GM23338 (cell line): Measurements from ENCODE around the gene RNF112. TPM values are rescaled to one million over a fixed set of nuclear protein-coding genes. Genes with fewer than 3 reads are reported as not detected.
A peak's percentile ranks its signal among the peaks of the same experiment; 100 is the strongest.

Experiments used
- ATAC-seq: fragments of 200-7000 bp; cut with Tn5 transposase; 3 replicates; pipeline ENCODE4 v1.9.1; 2020
- DNase-seq: peaks from one replicate; pipeline ENCODE4 v3.0.0-alpha.2; 2015; ENCODE audit warnings: low spot score
- H2AFZ ChIP-seq: fragments of 200-600 bp; sonication (generic); 2 replicates; pipeline ENCODE4 v1.8.0; 2016; ENCODE audit warnings: antibody characterized with exemption, mild to moderate bottlenecking, moderate library complexity
- H3F3A ChIP-seq: fragments of 200-600 bp; sonication (generic); replicated peaks from 2 replicates; pipeline ENCODE4 v1.8.0; 2017; ENCODE audit warnings: antibody characterized with exemption, mixed run types, low read depth
- H3K27ac ChIP-seq: fragments of 200-600 bp; sonication (generic); 2 replicates; pipeline ENCODE4 v1.6.1; 2016; ENCODE audit warnings: low read depth
- H3K27me3 ChIP-seq: fragments of 200-600 bp; sonication (generic); 2 replicates; pipeline ENCODE4 v1.8.0; 2016; ENCODE audit warnings: mild to moderate bottlenecking, mixed run types, moderate library complexity; ENCODE audit not compliant: insufficient read depth
- H3K36me3 ChIP-seq: fragments of 200-600 bp; sonication (generic); 2 replicates; pipeline ENCODE4 v1.8.0; 2016; ENCODE audit warnings: mild to moderate bottlenecking; ENCODE audit not compliant: insufficient read depth
- H3K4me1 ChIP-seq: fragments of 200-600 bp; sonication (generic); 2 replicates; pipeline ENCODE4 v1.8.0; 2016; ENCODE audit warnings: mild to moderate bottlenecking, moderate library complexity; ENCODE audit not compliant: insufficient read depth
- H3K4me2 ChIP-seq: fragments of 200-600 bp; sonication (generic); 2 replicates; pipeline ENCODE4 v1.7.1; 2017; ENCODE audit warnings: mixed run types
- H3K4me3 ChIP-seq: fragments of 200-600 bp; sonication (generic); 2 replicates; pipeline ENCODE4 v1.6.1; 2016; ENCODE audit warnings: mixed run types
- H3K79me2 ChIP-seq: fragments of 200-600 bp; sonication (generic); replicated peaks from 2 replicates; pipeline ENCODE4 v1.8.0; 2017; ENCODE audit warnings: mild to moderate bottlenecking; ENCODE audit not compliant: insufficient read depth
- H3K9me2 ChIP-seq: fragments of 200-600 bp; sonication (generic); 2 replicates; pipeline ENCODE4 v1.8.0; 2017; ENCODE audit not compliant: insufficient read depth
- H4K20me1 ChIP-seq: fragments of 200-600 bp; sonication (generic); replicated peaks from 2 replicates; pipeline ENCODE4 v1.8.0; 2017; ENCODE audit warnings: mild to moderate bottlenecking; ENCODE audit not compliant: insufficient read depth
- H3K27ac Mint-ChIP-seq: 2 replicates; pipeline ENCODE4 v1.8.0; 2020; ENCODE audit warnings: inconsistent platforms, mild to moderate bottlenecking, moderate library complexity, mixed read lengths
- H3K27me3 Mint-ChIP-seq: 3 replicates; pipeline ENCODE4 v1.8.0; 2022; ENCODE audit warnings: low read depth, mild to moderate bottlenecking, moderate library complexity, mixed read lengths, inconsistent platforms; ENCODE audit not compliant: insufficient read depth, poor library complexity
- H3K36me3 Mint-ChIP-seq: 3 replicates; pipeline ENCODE4 v1.8.0; 2021; ENCODE audit warnings: low read depth, mild to moderate bottlenecking, inconsistent platforms, moderate library complexity, mixed read lengths
- H3K4me1 Mint-ChIP-seq: 3 replicates; pipeline ENCODE4 v1.8.0; 2020; ENCODE audit warnings: mild to moderate bottlenecking, inconsistent platforms, mixed read lengths
- H3K4me3 Mint-ChIP-seq: 3 replicates; pipeline ENCODE4 v1.8.0; 2021; ENCODE audit warnings: moderate library complexity, mild to moderate bottlenecking, inconsistent platforms, mixed read lengths
- H3K9me3 Mint-ChIP-seq: 3 replicates; pipeline ENCODE4 v1.8.0; 2020; ENCODE audit warnings: moderate library complexity, mild to moderate bottlenecking, inconsistent platforms, mixed read lengths
- CREB1 ChIP-seq: fragments of 250-450 bp; sonication (Bioruptor Pico); IDR thresholded peaks from 2 replicates; pipeline ENCODE4 v1.5.0; 2020; ENCODE audit warnings: low read depth, mild to moderate bottlenecking, moderate library complexity
- EZH2 ChIP-seq: fragments of 200-600 bp; sonication (generic); IDR thresholded peaks from one replicate; pipeline ENCODE4 v1.8.0; 2017; ENCODE audit warnings: antibody characterized with exemption, mild to moderate bottlenecking, low read depth; ENCODE audit not compliant: unreplicated experiment
- EZH2phosphoT487 ChIP-seq: fragments of 200-600 bp; sonication (generic); IDR thresholded peaks from one replicate; pipeline ENCODE4 v1.8.1; 2018; ENCODE audit warnings: antibody characterized with exemption; ENCODE audit not compliant: unreplicated experiment
- JUNB ChIP-seq: IDR thresholded peaks from one replicate; pipeline ENCODE4 v1.6.1; 2016; ENCODE audit warnings: antibody characterized with exemption; ENCODE audit not compliant: unreplicated experiment
- NANOG ChIP-seq: IDR thresholded peaks from 2 replicates; pipeline ENCODE4 v1.6.1; 2016; ENCODE audit warnings: antibody characterized with exemption, borderline replicate concordance
- POLR2AphosphoS5 ChIP-seq: IDR thresholded peaks from 2 replicates; pipeline ENCODE4 v1.6.1; 2016; ENCODE audit warnings: antibody characterized with exemption, low read depth
- STAT1 ChIP-seq: IDR thresholded peaks from one replicate; pipeline ENCODE4 v1.6.1; 2016; ENCODE audit warnings: antibody characterized with exemption; ENCODE audit not compliant: unreplicated experiment
- ZNF114 ChIP-seq: fragments of 250-450 bp; sonication (Bioruptor Pico); IDR thresholded peaks from 2 replicates; pipeline ENCODE4 v1.5.0; 2020; ENCODE audit warnings: mild to moderate bottlenecking, moderate library complexity
- ZNF331 ChIP-seq: fragments of 250-450 bp; sonication (Bioruptor Pico); IDR thresholded peaks from 2 replicates; pipeline ENCODE4 v1.5.0; 2020; ENCODE audit warnings: low read depth, mild to moderate bottlenecking, moderate library complexity
- polyA plus RNA-seq: library from polyadenylated mRNA; unstranded; fragments of >200 nt; fragmentation: Nextera tagmentation; extraction: Ambion mirVana; gene quantifications from 2 replicates; pipeline ENCODE4 v1.2.1, GENCODE V29; 2016
- total RNA-seq: library from RNA; depleted of rRNA; stranded (reverse); fragments of >200 nt; shearing (Covaris generic); gene quantifications from 2 replicates; pipeline ENCODE4 v1.2.3, GENCODE V29; 2014
- TF ChIP-seq, protein P1 (sequence below): IDR thresholded peaks from one replicate; pipeline ENCODE4 v1.6.1; 2018; ENCODE audit warnings: antibody characterized with exemption; ENCODE audit not compliant: unreplicated experiment
- TF ChIP-seq, protein P2 (sequence below): IDR thresholded peaks from 2 replicates; pipeline ENCODE4 v1.6.1; 2016; ENCODE audit warnings: antibody characterized with exemption
- TF ChIP-seq, protein P3 (sequence below): fragments of 250-450 bp; sonication (Bioruptor Pico); IDR thresholded peaks from 2 replicates; pipeline ENCODE4 v1.5.0; 2020; ENCODE audit warnings: mild to moderate bottlenecking, moderate library complexity
- TF ChIP-seq, protein P4 (sequence below), 2 experiments: fragments of 200-600 bp in 1 of 2; sonication (generic) in 1 of 2; conservative IDR thresholded peaks; 2 replicates each; pipeline versions ENCODE4 v1.5.1 to v1.6.1; 2016 to 2017; ENCODE audit warnings: antibody characterized with exemption in 2 of 2, low read depth in 2 of 2, mild to moderate bottlenecking in 2 of 2, moderate library complexity in 1 of 2

The RNF112 gene
- total and polyA plus RNA-seq, 2 experiments from 2014 or later, result 0.42 to 4.1 TPM

DNA sequence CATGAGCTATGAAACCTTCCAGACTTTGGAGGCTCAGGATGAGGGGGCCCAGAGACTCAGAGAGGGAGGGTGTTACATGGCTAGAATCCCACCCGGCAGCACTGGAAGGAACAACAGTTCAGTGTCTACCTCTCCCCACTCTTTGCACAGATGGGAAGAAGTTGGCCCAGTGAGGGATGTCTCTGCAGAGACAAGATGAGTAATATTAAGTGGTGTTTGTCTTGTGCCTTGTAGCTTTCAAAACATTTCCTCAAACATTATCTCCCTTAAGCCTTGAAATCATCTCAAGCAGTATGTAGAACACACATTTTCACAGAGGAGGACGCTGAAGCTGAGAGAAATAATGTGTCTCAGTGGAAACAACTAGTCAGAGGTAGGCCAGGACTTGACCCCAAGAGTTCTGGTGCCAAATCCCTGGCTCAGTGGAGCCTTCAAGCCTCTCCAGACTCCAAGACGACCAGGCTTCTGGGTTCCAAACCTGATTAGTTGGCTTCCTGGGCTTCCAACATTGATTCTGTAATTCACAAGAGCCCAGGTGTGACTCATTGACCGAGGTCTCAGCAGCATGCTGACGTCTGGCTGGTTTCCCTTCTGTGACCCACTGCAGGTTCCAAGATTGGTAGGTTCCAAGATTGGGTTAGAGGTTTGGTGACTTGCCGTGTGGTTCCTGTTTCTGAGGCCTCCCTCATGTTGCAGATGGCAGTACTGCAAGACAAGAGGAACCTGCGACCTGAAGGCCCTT, 7.4 kb downstream of the RNF112 start:
- H3K27ac ChIP-seq, result no peak overlapping the region
- Mint-ChIP-seq H3K27ac (no peak overlapping the region), H3K4me1 (no peaks in the 10 kb centered on the region), H3K36me3 (no peaks in the 10 kb centered on the region; the same call in 2 of the 3 replicates), H3K27me3 (peaks cover 7% of the 10 kb centered on the region), H3K4me3 (no peak overlapping the region), H3K9me3 (no peaks in the 10 kb centered on the region)
- no peaks in the 10 kb centered on the region for H4K20me1 ChIP-seq
- no peak overlapping the region for H3K4me3 ChIP-seq
- no peaks in the 10 kb centered on the region for H3K36me3 ChIP-seq
- H3K79me2 ChIP-seq, result no peaks in the 10 kb centered on the region
- DNase-seq, result no peak
- TF ChIP-seq POLR2AphosphoS5 (no peak), ZNF331 (CRISPR knock-in tag) (no peak), NANOG (no peak), ZNF114 (CRISPR knock-in tag) (no peak), JUNB (no peak), CREB1 (CRISPR knock-in tag) (no peak), EZH2phosphoT487 (no peak), STAT1 (no peak), EZH2 (no peak)
- TF ChIP-seq, protein P1, sequence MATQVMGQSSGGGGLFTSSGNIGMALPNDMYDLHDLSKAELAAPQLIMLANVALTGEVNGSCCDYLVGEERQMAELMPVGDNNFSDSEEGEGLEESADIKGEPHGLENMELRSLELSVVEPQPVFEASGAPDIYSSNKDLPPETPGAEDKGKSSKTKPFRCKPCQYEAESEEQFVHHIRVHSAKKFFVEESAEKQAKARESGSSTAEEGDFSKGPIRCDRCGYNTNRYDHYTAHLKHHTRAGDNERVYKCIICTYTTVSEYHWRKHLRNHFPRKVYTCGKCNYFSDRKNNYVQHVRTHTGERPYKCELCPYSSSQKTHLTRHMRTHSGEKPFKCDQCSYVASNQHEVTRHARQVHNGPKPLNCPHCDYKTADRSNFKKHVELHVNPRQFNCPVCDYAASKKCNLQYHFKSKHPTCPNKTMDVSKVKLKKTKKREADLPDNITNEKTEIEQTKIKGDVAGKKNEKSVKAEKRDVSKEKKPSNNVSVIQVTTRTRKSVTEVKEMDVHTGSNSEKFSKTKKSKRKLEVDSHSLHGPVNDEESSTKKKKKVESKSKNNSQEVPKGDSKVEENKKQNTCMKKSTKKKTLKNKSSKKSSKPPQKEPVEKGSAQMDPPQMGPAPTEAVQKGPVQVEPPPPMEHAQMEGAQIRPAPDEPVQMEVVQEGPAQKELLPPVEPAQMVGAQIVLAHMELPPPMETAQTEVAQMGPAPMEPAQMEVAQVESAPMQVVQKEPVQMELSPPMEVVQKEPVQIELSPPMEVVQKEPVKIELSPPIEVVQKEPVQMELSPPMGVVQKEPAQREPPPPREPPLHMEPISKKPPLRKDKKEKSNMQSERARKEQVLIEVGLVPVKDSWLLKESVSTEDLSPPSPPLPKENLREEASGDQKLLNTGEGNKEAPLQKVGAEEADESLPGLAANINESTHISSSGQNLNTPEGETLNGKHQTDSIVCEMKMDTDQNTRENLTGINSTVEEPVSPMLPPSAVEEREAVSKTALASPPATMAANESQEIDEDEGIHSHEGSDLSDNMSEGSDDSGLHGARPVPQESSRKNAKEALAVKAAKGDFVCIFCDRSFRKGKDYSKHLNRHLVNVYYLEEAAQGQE, result no peak
- TF ChIP-seq, protein P2, sequence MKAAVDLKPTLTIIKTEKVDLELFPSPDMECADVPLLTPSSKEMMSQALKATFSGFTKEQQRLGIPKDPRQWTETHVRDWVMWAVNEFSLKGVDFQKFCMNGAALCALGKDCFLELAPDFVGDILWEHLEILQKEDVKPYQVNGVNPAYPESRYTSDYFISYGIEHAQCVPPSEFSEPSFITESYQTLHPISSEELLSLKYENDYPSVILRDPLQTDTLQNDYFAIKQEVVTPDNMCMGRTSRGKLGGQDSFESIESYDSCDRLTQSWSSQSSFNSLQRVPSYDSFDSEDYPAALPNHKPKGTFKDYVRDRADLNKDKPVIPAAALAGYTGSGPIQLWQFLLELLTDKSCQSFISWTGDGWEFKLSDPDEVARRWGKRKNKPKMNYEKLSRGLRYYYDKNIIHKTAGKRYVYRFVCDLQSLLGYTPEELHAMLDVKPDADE, result no peak
- TF ChIP-seq, protein P3, sequence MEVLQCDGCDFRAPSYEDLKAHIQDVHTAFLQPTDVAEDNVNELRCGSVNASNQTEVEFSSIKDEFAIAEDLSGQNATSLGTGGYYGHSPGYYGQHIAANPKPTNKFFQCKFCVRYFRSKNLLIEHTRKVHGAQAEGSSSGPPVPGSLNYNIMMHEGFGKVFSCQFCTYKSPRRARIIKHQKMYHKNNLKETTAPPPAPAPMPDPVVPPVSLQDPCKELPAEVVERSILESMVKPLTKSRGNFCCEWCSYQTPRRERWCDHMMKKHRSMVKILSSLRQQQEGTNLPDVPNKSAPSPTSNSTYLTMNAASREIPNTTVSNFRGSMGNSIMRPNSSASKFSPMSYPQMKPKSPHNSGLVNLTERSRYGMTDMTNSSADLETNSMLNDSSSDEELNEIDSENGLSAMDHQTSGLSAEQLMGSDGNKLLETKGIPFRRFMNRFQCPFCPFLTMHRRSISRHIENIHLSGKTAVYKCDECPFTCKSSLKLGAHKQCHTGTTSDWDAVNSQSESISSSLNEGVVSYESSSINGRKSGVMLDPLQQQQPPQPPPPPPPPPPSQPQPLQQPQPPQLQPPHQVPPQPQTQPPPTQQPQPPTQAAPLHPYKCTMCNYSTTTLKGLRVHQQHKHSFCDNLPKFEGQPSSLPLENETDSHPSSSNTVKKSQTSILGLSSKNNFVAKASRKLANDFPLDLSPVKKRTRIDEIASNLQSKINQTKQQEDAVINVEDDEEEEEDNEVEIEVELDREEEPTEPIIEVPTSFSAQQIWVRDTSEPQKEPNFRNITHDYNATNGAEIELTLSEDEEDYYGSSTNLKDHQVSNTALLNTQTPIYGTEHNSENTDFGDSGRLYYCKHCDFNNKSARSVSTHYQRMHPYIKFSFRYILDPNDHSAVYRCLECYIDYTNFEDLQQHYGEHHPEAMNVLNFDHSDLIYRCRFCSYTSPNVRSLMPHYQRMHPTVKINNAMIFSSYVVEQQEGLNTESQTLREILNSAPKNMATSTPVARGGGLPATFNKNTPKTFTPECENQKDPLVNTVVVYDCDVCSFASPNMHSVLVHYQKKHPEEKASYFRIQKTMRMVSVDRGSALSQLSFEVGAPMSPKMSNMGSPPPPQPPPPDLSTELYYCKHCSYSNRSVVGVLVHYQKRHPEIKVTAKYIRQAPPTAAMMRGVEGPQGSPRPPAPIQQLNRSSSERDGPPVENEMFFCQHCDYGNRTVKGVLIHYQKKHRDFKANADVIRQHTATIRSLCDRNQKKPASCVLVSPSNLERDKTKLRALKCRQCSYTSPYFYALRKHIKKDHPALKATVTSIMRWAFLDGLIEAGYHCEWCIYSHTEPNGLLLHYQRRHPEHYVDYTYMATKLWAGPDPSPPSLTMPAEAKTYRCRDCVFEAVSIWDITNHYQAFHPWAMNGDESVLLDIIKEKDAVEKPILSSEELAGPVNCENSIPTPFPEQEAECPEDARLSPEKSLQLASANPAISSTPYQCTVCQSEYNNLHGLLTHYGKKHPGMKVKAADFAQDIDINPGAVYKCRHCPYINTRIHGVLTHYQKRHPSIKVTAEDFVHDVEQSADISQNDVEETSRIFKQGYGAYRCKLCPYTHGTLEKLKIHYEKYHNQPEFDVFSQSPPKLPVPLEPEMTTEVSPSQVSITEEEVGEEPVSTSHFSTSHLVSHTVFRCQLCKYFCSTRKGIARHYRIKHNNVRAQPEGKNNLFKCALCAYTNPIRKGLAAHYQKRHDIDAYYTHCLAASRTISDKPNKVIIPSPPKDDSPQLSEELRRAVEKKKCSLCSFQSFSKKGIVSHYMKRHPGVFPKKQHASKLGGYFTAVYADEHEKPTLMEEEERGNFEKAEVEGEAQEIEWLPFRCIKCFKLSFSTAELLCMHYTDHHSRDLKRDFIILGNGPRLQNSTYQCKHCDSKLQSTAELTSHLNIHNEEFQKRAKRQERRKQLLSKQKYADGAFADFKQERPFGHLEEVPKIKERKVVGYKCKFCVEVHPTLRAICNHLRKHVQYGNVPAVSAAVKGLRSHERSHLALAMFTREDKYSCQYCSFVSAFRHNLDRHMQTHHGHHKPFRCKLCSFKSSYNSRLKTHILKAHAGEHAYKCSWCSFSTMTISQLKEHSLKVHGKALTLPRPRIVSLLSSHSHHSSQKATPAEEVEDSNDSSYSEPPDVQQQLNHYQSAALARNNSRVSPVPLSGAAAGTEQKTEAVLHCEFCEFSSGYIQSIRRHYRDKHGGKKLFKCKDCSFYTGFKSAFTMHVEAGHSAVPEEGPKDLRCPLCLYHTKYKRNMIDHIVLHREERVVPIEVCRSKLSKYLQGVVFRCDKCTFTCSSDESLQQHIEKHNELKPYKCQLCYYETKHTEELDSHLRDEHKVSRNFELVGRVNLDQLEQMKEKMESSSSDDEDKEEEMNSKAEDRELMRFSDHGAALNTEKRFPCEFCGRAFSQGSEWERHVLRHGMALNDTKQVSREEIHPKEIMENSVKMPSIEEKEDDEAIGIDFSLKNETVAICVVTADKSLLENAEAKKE (CRISPR knock-in tag), result no peak
- TF ChIP-seq, protein P4, sequence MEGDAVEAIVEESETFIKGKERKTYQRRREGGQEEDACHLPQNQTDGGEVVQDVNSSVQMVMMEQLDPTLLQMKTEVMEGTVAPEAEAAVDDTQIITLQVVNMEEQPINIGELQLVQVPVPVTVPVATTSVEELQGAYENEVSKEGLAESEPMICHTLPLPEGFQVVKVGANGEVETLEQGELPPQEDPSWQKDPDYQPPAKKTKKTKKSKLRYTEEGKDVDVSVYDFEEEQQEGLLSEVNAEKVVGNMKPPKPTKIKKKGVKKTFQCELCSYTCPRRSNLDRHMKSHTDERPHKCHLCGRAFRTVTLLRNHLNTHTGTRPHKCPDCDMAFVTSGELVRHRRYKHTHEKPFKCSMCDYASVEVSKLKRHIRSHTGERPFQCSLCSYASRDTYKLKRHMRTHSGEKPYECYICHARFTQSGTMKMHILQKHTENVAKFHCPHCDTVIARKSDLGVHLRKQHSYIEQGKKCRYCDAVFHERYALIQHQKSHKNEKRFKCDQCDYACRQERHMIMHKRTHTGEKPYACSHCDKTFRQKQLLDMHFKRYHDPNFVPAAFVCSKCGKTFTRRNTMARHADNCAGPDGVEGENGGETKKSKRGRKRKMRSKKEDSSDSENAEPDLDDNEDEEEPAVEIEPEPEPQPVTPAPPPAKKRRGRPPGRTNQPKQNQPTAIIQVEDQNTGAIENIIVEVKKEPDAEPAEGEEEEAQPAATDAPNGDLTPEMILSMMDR (conservative IDR thresholded peaks at IDR 0.05; ENCODE audit: low read depth in 2 of 2), result no peak
- H3K27me3 ChIP-seq, result no peaks in the 10 kb centered on the region
- H3K9me2 ChIP-seq, result 0 out of 2 replicates have a peak, but pooled peaks cover 3% of the 10 kb centered on the region
- H2AFZ ChIP-seq, result no peak overlapping the region
- H3K4me2 ChIP-seq, result no peak overlapping the region
- ATAC-seq, result 0 out of 3 replicates have a peak, but pooled peaks have one; percentile 22
- H3F3A ChIP-seq, result 0 out of 2 replicates have a peak, but pooled peaks cover 2% of the 10 kb centered on the region
- no peaks in the 10 kb centered on the region; the same call in 1 of the 2 replicates for H3K4me1 ChIP-seq
